ENCODE measurements around the gene PPP1R9B.

DNA sequence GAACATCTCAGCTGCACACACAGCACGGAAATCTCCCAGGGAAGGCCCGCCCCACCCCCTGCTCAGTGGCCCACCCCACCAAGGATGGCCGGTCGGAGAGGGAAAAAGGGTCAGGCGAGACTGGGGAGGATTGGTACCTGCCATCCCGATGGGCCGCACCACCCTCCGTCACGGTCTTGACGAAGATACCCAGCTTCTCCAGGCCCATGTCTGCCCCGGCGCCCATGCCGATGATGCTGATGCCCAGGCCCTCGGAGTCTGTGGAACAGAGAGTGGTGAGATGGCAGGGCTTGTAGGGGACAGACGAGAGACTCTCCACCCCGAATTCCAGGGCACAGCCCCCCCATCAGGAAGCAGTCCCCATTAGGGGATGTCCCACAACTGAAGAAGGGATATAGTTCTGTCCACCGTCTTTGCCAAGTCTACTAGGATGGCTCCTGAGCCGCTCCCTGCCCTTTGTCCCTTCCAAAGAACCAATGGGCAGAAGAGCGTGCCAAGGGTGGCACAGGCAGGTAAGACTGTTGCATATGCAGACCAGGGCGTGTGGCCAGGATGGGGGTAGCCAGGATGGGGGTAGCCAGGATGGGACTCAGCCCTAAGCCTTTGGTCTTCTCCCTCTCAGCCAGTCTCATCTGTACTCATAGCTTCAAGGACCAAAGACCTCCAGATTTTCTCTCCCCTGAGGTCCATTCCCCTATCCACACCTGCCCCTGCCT lies 6.9 kb downstream of the PPP1R9B start:
- TF ChIP-seq, protein P1, sequence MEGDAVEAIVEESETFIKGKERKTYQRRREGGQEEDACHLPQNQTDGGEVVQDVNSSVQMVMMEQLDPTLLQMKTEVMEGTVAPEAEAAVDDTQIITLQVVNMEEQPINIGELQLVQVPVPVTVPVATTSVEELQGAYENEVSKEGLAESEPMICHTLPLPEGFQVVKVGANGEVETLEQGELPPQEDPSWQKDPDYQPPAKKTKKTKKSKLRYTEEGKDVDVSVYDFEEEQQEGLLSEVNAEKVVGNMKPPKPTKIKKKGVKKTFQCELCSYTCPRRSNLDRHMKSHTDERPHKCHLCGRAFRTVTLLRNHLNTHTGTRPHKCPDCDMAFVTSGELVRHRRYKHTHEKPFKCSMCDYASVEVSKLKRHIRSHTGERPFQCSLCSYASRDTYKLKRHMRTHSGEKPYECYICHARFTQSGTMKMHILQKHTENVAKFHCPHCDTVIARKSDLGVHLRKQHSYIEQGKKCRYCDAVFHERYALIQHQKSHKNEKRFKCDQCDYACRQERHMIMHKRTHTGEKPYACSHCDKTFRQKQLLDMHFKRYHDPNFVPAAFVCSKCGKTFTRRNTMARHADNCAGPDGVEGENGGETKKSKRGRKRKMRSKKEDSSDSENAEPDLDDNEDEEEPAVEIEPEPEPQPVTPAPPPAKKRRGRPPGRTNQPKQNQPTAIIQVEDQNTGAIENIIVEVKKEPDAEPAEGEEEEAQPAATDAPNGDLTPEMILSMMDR (IDR thresholded peaks at IDR 0.05; ENCODE audit: low read length) = no peak
- TF ChIP-seq EZH2 (IDR thresholded peaks at IDR 0.05; ENCODE audit: borderline replicate concordance, low read length) = no peak
